Panc1 (cell line): ENCODE data around the gene ATPAF2.

ENCODE experiments used
- CTCF ChIP-seq: fragments of 450-650 bp; IDR thresholded peaks from 2 replicates; pipeline ENCODE4 v1.5.1; 2017; ENCODE audit warnings: mild to moderate bottlenecking
- POLR2AphosphoS5 ChIP-seq: IDR thresholded peaks from 2 replicates; pipeline ENCODE4 v1.6.1; 2012; ENCODE audit warnings: mild to moderate bottlenecking, low read depth, low read length, moderate library complexity
- REST ChIP-seq, 2 experiments: IDR thresholded peaks; 2 replicates each; pipeline ENCODE4 v1.6.1; 2011 to 2012; ENCODE audit warnings: low read depth in 2 of 2, control low read depth in 1 of 2, low read length in 1 of 2, mild to moderate bottlenecking in 1 of 2, moderate library complexity in 1 of 2; ENCODE audit not compliant: insufficient read depth in 1 of 2
- SIN3A ChIP-seq: IDR thresholded peaks from 2 replicates; pipeline ENCODE4 v1.6.1; 2012; ENCODE audit warnings: low read depth, mild to moderate bottlenecking, low read length, moderate library complexity, borderline replicate concordance; ENCODE audit not compliant: insufficient read depth
- TCF7L2 ChIP-seq: IDR thresholded peaks from 2 replicates; pipeline ENCODE4 v1.6.1; 2011; ENCODE audit warnings: mild to moderate bottlenecking, low read depth, low read length, inconsistent platforms

GRCh38 chr17:17979778-17980177 lies 59.2 kb downstream of the ATPAF2 start:
- TF ChIP-seq CTCF (no peak), TCF7L2 (no peak), SIN3A (no peak), REST (IDR thresholded peaks at IDR 0.05; ENCODE audit: insufficient read depth in 1 of 2, low read depth in 2 of 2, low read length in 1 of 2) (no peak), POLR2AphosphoS5 (no peak)
